ENCODE results near the gene MGRN1.

Gene MGRN1

GRCh38 chr16:4691666-4692412 lies 67.2 kb downstream of the MGRN1 start:
- H3K27me3 ChIP-seq (ENCODE audit: insufficient read depth, low read length, poor library complexity), result no peaks in the 10 kb centered on the region
- H3K4me3 ChIP-seq (ENCODE audit: low read depth in 1 of 2, low read length in 2 of 2), result no peak overlapping the region
- H3K79me2 ChIP-seq (ENCODE audit: insufficient read depth, low read length), result peaks cover 25% of the 10 kb centered on the region
- H3K9me3 ChIP-seq (ENCODE audit: insufficient read depth, low read length, severe bottlenecking), result no peaks in the 10 kb centered on the region
- no peak overlapping the region for H3K27ac ChIP-seq (ENCODE audit: low read length)
- H3K36me3 ChIP-seq (ENCODE audit: insufficient read depth, low read length), result peaks cover 42% of the 10 kb centered on the region
- TF ChIP-seq EZH2 (IDR thresholded peaks at IDR 0.05; ENCODE audit: borderline replicate concordance, low read depth, low read length, severe bottlenecking), result no peak
- TF ChIP-seq CTCF (IDR thresholded peaks at IDR 0.05; ENCODE audit: borderline replicate concordance, extremely low read depth, low read length, poor library complexity, severe bottlenecking), result no peak
- peaks cover 24% of the 10 kb centered on the region for H3K4me1 ChIP-seq (ENCODE audit: insufficient read depth, low read length)
- DNase-seq (no peak), ATAC-seq (ENCODE audit: insufficient read depth, low read depth) (no peak)
- H2AFZ ChIP-seq (ENCODE audit: low read depth, low read length), result no peak overlapping the region
- H3K4me2 ChIP-seq (ENCODE audit: insufficient read depth, low read length), result no peak overlapping the region
- peaks cover 24% of the 10 kb centered on the region for H4K20me1 ChIP-seq (ENCODE audit: insufficient read depth, low read length)
- H3K9ac ChIP-seq (ENCODE audit: low read depth, low read length), result no peak overlapping the region

GRCh38 chr16:4692460-4693295 lies 68.1 kb downstream of the MGRN1 start:
- peak overlapping the region; percentile 90 for H3K9ac ChIP-seq (ENCODE audit: low read depth, low read length)
- peak overlapping the region; percentile 96 for H3K4me2 ChIP-seq (ENCODE audit: insufficient read depth, low read length)
- H3K4me1 ChIP-seq (ENCODE audit: insufficient read depth, low read length), result peaks cover 24% of the 10 kb centered on the region
- ATAC-seq (ENCODE audit: insufficient read depth, low read depth) (peak; percentile 15), DNase-seq (no peak)
- no peaks in the 10 kb centered on the region for H3K9me3 ChIP-seq (ENCODE audit: insufficient read depth, low read length, severe bottlenecking)
- H3K4me3 ChIP-seq (ENCODE audit: low read depth in 1 of 2, low read length in 2 of 2), result peak overlapping the region; percentile 27 to 99; a peak in 3 of 4 replicates
- H3K27ac ChIP-seq (ENCODE audit: low read length), result peak overlapping the region; percentile 71
- H2AFZ ChIP-seq (ENCODE audit: low read depth, low read length), result peak overlapping the region; percentile 86
- peaks cover 29% of the 10 kb centered on the region for H4K20me1 ChIP-seq (ENCODE audit: insufficient read depth, low read length)
- peaks cover 25% of the 10 kb centered on the region for H3K79me2 ChIP-seq (ENCODE audit: insufficient read depth, low read length)
- TF ChIP-seq EZH2 (IDR thresholded peaks at IDR 0.05; ENCODE audit: borderline replicate concordance, low read depth, low read length, severe bottlenecking) (no peak), CTCF (IDR thresholded peaks at IDR 0.05; ENCODE audit: borderline replicate concordance, extremely low read depth, low read length, poor library complexity, severe bottlenecking) (no peak)
- no peaks in the 10 kb centered on the region for H3K27me3 ChIP-seq (ENCODE audit: insufficient read depth, low read length, poor library complexity)
- H3K36me3 ChIP-seq (ENCODE audit: insufficient read depth, low read length), result peaks cover 50% of the 10 kb centered on the region

GRCh38 chr16:4693296-4693955 lies 68.8 kb downstream of the MGRN1 start, which contains the start of gene NUDT16L1:
NUDT16L1 (plus strand) TSS chr16:4693562; CDS start chr16:4693727, 165 bp downstream.
- H3K27me3 ChIP-seq (ENCODE audit: insufficient read depth, low read length, poor library complexity), result no peaks in the 10 kb centered on the region
- peak; percentile 96 for DNase-seq
- peak; percentile 93 for ATAC-seq (ENCODE audit: insufficient read depth, low read depth)
- peaks cover 25% of the 10 kb centered on the region for H3K79me2 ChIP-seq (ENCODE audit: insufficient read depth, low read length)
- H2AFZ ChIP-seq (ENCODE audit: low read depth, low read length), result peak within 1 kb of the TSS; percentile 86
- TF ChIP-seq CTCF (IDR thresholded peaks at IDR 0.05; ENCODE audit: borderline replicate concordance, extremely low read depth, low read length, poor library complexity, severe bottlenecking) (peak; percentile 36), EZH2 (IDR thresholded peaks at IDR 0.05; ENCODE audit: borderline replicate concordance, low read depth, low read length, severe bottlenecking) (no peak)
- H4K20me1 ChIP-seq (ENCODE audit: insufficient read depth, low read length), result peaks cover 29% of the 10 kb centered on the region
- peak within 1 kb of the TSS; percentile 96 for H3K4me2 ChIP-seq (ENCODE audit: insufficient read depth, low read length)
- H3K4me3 ChIP-seq (ENCODE audit: low read depth in 1 of 2, low read length in 2 of 2), result peak within 1 kb of the TSS; percentile 79 to 99; a peak in 3 of 4 replicates
- H3K4me1 ChIP-seq (ENCODE audit: insufficient read depth, low read length), result peaks cover 24% of the 10 kb centered on the region
- peaks cover 49% of the 10 kb centered on the region for H3K36me3 ChIP-seq (ENCODE audit: insufficient read depth, low read length)
- peak within 1 kb of the TSS; percentile 90 for H3K9ac ChIP-seq (ENCODE audit: low read depth, low read length)
- no peaks in the 10 kb centered on the region for H3K9me3 ChIP-seq (ENCODE audit: insufficient read depth, low read length, severe bottlenecking)
- H3K27ac ChIP-seq (ENCODE audit: low read length), result peak within 1 kb of the TSS; percentile 71
